Activated CD8-positive, alpha-beta memory T cell treated with anti-CD3 and anti-CD28 coated beads, Interleukin-2, amount 50 U/mL, for 1 hour (primary cell): ENCODE measurements around the gene CALN1.

Source experiments
- DNase-seq: peaks from one replicate; pipeline ENCODE4 v3.0.0-alpha.2; 2020; ENCODE audit errors: extremely low read depth

The CALN1 gene

DNA sequence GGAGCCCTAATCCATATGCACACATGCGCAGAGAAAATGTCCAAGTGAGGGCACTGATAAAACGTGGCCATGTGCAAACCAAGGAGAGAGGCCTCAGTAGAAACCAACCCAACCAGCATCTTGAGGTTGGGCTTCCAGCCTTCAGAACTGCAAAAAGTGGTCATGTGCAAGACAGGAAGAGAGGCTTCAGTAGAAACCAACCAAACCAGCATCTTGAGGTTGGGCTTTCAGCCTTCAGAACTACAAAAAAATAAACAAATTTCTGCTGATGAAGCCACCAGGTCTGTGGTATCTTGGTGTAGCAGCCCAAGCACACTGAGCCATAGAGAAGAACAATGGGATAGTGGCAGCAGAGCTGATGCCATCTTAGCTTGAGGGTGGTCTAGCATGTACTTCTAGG, 371.5 kb downstream of the CALN1 start:
- DNase-seq: no peak

DNA sequence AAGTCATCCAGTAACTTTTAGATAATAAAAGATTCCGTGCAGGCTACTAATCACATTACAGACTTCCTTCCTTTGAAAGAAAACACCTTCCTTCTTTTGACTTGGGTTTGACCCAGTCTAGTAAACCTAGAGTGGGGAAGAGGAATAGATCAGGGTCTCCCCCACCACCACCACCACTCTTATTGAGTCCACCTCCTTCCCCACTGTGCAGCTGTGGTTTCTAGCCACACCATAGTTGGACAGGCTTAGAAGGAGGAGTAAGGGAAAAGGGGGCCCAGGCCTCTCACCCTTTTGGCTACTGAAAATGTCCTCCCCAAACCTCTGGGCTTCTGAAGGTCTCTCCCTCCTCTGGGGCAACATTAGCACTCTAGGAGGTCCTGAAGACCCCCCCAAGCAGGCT, 372.7 kb downstream of the CALN1 start:
- no peak for DNase-seq

DNA sequence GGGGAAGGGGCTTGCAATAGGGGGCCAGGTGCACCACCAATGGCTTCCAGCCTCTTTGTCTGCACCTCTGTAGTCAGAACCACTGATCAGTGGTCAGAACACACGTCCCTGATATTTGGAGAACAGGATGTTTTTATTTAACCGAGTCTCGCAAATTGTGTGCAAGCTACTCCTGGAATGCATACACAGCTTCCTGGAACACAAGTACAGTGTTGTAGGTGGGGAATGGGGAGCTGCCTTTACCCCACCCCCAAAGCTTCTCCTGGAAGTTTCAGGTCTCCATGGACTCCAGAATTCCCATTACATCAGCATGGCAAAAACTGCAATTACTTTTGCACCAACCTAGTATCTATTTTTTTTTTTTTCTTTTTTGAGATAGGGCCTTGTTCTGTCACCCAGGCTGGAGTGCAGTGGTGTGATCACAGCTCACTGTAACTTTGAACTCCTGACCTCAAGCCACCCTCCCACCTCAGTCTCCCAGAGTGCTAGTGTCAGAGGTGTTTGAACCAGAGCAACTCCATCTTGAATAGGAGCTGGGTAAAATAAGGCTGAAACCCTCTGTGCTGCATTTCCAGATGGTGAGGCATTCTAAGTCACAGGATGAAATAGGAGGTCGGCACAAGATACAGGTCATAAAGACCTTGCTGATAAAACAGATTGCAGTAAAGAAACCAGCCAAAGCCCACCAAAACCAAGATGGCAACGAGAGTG, 374.0 kb downstream of the CALN1 start:
- no peak for DNase-seq

DNA sequence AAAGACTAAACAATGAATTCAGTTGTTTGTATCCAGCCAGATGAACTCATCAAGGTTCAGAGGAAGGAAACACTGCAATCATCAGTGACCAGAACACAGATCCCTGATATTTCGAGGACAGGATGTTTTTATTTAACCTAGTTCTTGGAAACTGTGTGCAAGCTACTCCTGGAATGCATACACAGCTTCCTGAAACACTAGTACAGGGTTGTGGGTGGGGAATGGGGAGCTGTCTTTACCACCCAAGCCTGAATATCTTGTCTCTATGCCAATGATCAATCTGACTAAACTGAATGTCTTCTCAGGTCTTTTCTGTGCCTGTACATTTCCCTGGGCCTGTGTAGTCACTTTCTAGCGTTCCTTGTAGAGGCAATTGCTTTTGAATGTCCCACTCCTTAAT, 374.6 kb downstream of the CALN1 start:
- DNase-seq: no peak

DNA sequence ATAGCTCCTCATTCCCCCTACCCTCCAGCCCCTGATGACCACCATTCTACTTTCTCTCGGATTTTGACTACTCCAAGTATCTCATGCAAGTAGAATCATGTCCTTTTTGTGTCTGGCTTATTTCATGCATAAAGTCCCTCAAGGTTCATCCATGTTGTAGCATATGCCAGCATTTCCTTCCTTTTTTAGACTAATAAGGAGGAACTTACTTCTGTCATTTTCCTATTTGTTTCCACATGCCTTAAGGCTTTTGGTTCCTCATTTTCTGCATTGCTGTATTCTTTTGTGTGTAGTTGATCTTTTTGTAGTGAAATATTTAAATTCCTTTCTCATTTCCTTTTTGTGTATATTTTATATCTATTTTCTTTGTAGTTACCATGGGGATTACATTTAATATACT, 376.9 kb downstream of the CALN1 start:
- DNase-seq: no peak

DNA sequence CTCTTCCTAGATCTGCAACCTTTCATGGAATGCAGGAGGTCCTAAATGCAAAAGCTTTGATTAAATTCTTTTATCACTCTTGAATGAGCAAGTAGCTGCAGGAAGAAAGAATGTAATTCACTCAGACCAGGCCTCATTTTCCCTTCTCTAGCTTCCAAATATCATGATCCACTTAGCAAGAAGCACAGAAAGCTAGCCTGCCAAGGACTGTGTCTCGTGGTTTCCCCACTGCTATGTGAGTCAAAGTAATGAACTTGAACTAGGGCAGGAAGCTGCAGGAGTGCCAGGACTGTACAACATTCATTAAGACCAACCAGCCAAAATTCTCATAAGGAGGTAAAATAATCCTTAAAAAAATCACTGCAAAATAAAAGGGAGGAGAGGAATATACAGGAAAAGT, 379.2 kb downstream of the CALN1 start:
- no peak for DNase-seq

DNA sequence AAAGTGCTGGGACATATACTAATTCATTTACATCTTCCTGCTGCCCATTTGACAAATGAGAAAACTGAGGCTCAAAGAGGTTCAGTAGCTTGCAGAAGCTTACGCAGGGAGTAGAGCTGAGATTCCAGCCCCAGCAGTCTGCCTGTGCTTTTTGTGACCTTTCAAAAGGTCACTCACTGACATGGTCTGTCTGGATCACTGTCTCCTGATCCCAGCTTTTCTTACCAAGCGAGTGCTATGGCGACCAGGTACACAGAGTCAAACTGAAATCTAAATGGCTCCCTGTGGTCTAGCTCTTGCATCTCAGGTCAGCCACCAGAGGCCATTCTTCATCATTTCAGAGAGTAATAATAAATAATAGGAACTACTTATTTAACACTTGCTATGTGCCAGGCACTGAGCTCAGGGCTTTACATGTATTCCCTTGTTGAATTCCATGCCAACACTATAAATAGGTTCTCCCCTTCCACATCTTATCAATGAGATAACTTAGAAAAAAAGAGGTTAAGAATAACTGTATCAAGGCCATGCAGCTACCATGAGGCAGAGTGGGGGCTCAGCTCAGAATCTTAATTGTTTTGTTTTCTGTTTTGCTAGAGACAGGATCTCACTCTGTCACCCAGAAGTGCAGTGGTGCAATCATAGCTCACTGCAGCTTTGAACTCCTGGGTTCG, 381.0 kb downstream of the CALN1 start:
- DNase-seq: no peak

DNA sequence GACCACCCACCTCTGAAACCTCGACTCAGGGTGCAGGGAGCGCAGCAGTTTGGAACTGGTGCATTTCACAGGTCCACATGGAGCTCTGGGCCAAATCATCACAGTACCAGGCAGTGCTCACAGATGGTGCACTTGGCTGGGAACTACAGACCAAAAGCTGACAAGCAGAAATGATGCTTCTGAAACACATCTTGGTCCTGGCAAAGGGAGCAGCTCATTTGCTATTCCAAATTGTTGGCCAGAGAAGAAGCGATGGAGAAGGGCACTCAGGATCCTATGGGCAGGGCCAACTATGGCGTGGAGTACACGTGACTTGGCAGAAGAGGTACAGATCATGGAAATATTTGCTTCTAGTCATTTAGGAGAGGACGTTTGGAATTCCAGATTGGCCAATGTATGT, 383.9 kb downstream of the CALN1 start:
- DNase-seq: no peak

DNA sequence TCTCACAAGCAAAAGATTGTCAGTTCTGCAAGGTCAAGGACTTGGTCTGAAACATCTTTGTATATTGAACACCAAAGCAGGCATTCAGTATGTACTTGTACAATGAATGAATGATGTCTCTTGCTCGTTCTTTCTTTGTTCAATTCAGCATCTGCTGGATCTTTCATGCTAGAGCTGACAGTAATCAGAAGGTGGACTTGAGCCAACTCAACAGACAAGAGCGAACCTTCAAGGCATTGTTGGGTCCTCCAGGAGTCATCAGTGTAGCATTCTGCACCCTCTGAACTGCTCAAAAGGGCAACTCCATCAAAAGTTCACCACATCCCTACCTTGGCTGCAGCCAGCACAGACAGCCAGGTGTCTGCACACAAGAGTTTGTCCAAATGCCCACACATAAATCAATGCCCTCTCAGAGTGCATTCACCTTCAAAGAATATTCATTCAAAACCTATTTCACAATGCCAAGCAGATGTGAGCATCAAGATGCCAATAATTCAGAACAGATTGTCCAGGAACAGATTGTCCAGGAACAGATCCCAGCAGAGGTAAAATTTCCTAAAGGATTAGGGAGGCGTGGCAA, 386.7 kb downstream of the CALN1 start:
- no peak for DNase-seq

DNA sequence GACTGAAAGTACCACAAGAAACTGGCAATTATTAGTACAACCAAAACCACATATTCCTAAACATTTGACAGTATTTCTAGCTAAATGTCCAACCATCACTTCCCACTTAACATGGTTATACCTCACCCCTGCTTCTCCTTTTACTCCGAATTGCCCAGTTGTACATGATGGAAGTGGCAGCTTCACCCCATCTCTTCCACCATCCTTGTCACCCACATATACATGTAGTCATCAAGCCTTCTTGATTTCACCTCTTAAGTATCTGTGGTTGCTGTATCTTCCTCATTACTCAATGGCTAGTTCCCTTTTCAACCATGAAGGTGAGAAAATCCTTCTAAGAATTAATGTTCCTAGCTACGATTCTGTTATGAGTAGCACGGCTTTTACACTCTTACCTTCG, 388.2 kb downstream of the CALN1 start:
- DNase-seq: no peak

DNA sequence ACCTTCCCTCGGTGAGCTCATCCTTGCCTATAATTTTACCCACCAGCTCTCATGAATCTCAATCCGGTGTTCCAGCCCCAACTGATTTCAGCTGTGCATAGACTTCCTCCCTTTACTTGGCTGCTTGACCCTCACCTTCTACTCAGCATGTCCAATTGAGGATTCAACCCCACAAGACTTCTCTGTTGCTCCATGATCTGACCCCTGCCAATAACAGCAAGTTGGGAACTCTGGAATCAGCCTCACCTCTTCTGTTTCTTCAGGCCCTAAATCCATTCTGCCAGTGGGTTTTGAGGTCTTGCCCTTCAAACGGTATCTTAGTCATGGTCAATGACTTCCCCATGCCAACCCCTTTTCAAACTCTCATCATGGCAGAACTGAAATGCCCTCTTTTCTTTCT, 390.4 kb downstream of the CALN1 start:
- DNase-seq: no peak

DNA sequence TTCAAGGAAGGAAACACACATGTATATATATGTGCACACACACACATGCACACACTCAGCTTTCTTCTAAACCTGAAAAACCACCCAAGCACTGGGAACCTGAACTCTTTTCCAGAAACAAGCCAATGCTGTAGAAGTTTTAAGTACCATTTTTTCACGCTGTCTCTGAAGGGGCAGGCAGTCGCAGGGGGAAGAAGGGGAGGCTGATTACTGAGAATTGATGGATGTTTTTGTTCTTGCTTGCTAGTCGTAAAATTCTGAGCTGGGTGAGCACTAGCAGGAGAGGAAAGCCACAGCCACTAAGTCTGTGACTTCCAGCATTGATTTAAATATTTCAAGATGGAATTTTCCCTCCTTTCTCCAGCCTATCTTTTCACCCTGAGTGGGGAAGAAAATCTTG, 391.8 kb downstream of the CALN1 start:
- DNase-seq: no peak

DNA sequence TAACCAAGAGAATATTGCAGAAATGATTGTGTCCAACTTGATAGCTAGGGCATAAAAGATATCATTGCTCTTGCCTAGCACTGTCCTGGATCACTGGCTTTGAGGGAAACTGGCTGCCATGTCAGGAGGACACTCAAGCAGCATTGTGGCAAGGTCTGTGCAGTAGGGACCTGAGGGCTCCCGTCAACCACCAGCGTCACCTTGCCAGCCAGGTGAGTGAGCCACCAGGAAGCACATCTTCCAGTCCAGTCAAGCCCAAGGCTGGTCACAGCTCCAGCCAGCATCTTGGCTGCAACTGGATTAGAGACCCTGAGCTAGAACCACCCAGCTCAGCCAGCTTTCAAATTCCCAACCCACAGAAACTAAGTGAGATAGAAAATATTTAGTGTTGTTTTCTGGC, 392.7 kb downstream of the CALN1 start:
- no peak for DNase-seq

DNA sequence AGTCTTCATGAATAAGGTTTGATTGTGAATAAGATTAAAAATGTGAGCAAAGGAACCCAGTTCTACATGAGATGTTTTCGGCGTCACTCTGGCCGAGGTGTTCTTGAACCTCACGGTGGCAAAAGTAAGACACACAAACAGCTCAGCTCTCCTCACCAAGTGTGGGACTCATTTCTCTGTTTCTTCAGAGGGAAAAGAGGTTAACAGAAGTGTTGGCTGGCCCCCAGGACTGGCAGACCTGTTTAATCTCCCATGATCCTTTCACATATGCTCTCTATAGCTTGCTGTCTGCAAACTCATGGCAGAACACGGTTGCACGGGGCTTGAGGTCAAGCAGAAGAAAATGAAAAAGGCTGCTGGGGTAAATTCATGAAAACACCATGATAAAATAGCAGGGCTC, 394.4 kb downstream of the CALN1 start:
- DNase-seq: no peak

DNA sequence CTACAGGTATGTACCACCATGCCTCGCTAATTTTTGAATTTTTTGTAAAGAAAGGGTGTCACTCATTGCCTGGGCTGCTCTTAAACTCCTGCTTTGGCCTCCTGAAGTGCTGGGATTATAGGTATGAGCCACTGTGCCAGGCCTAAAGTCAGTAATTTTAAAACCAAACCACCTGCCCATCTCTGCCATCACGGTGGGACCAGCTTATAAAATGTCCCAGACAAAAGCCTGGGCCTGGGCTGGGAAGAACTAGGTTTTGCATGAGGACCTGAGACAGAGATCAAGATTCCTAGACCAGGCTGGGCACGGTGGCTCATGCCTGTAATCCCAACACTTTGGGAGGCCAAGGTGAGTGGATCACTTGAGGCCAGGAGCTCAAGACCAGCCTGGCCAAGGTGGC, 395.6 kb downstream of the CALN1 start:
- DNase-seq: no peak

DNA sequence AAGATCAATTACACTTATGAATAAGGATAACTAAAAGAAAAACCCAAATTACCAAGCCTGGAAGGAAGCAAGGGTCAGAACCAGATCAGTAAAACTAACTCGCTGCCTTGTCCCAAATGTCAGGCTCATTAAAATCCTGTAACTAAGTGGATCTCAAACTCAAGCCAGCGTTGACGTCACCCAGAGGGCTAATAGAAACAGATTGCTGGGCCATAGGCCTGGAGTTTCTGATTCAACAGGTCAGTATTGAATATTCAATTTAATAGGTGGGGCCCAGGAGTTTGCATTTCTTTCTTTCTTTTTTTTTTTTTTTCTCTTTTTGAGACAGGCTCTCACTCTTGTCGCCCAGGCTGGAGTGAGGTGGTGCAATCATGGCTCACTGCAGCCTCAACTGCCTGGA, 397.0 kb downstream of the CALN1 start:
- DNase-seq: no peak

DNA sequence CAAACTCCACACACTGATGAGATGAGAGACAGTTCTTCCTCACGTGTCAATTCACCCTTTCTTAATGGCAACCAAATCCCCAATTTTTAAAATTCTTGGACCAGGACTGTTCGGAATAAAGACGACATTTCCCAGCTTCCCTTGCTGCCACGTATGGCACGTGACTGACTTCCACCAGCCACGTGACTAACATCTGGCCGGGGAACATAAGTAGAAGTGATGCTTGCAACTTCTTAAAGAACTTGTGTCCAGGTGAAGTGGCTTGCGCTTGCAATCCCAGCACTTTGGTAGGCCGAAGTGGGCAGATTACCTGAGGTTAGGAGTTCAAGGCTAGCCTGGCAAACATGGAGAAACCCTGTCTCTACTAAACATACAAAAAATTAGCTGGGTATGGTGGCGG, 405.1 kb downstream of the CALN1 start:
- no peak for DNase-seq

DNA sequence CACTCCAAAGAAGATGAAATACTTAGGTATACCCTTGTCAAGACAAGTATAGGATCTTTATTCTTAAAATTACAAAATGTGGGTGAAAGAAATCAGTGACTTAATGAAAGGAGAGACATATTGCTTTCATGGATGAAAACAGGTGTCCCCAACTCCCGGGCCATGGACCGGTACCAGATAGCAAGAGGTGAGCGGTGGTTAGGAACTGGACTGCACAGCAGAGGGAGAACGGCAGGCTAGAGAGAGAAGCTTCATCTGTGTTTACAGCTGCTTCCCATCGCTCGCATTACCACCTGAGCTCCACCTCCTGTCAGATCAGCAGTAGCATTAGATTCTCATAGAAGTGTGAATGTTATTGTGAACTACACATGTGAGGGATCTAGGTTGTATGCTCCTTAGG, 408.9 kb downstream of the CALN1 start:
- DNase-seq: no peak

DNA sequence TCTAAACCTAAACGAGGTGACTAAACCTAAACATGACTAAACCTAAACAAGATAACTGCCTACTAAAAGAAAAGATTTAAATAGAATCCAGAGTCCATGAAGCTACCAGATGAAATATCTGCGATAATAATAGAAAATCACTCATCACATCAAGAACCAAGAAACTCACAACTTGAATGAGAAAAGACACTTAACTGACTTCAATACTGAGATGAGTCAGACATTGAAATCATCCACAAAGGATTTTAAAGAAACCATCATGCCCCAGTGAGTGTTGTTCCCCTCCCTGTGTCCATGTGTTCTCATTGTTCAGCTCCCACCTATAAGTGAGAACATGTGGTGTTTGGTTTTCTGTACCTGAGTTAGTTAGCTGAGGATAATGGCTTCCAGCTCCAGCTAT, 416.0 kb downstream of the CALN1 start:
- DNase-seq: no peak

DNA sequence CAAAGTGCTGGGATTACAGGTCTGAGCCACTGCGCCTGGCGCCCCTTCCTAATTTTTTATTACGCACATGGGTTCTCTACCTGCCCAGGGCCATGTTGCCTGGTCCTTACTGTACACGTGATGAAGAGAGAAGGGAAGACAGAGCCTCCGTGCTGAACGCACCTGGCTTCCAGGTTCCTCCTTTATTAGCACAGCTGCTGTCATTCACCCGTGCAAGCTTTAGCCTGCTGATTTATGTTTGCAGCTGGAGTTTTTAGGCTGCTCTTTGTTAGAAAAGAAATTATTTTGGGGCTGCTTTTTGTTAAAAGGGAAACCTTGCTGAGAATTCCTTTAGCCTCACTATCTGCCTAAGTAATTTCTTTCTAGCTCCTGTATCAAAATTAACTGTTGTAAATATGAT, 417.0 kb downstream of the CALN1 start:
- DNase-seq: no peak

DNA sequence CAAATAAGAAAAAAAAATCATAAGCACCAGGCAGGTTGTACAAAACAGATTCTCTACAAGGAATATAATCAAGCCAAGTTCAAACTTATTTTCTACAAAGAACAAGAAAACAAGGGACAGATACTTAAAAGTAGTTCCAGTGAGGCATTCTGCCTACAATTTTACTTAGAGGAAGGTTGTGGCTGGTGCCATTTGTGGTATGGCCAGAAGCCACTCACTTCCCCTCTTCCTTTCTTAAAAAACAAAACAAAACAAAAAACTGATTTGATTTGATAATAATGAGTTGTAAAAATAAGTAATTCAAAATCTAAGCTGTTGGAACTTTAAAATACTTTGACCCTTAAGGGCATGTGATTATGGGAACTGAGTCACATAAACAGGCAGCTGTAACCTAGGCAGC, 420.6 kb downstream of the CALN1 start:
- no peak for DNase-seq

DNA sequence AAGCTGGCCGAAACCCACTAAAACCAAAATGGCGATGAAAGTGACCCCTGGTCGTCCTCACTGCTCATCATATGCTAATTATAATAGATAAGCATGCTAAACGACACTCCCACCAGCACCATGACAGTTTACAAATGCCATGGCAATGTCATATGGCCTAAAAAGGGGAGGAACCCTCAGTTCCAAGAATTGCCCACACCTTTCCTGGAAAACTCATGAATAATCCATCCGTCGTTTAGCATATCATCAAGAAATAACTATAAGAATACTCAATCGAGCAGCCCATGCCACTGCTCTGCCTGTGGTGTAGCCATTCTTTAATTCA, 422.0 kb downstream of the CALN1 start:
- DNase-seq: no peak

DNA sequence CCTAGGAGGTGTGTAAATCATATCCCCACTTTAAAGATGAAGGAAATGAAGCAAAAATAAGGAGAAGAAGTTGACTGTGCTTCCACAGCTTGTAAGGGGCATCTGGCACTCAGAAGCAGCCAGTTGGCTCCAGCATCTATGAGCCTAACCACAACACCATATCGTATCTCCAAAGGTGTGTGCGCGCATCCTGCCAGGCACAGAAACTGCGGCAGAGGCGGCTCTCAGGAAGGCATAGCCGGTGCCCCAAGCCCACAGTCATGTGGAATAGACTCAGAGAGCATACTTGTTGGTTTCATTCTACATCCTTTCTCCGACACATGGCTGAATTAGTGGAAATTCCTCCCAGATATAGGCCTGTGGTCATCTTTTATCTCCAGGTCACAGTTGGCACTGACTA, 423.9 kb downstream of the CALN1 start:
- no peak for DNase-seq
